Peyer's patch (tissue), 4 donors: Measurements from ENCODE around the gene ZNF385D.

Source experiments
- POLR2A ChIP-seq, 2 donors: fragments of 450-650 bp; IDR thresholded peaks; one replicate each; pipeline ENCODE4 v1.5.1; 2017; ENCODE audit warnings: antibody characterized with exemption in 2 of 2, mild to moderate bottlenecking in 2 of 2, moderate library complexity in 2 of 2
- TF ChIP-seq, protein P1 (sequence below), 6 experiments: fragments of 450-650 bp in 4 of 6; fragments of 200-600 bp in 2 of 6; sonication (generic) in 1 of 6; IDR thresholded peaks; one replicate each; pipeline ENCODE4 v1.5.1; 2017 to 2019; ENCODE audit warnings: antibody characterized with exemption in 6 of 6, mild to moderate bottlenecking in 3 of 6, moderate library complexity in 1 of 6

- TF ChIP-seq, protein P1, sequence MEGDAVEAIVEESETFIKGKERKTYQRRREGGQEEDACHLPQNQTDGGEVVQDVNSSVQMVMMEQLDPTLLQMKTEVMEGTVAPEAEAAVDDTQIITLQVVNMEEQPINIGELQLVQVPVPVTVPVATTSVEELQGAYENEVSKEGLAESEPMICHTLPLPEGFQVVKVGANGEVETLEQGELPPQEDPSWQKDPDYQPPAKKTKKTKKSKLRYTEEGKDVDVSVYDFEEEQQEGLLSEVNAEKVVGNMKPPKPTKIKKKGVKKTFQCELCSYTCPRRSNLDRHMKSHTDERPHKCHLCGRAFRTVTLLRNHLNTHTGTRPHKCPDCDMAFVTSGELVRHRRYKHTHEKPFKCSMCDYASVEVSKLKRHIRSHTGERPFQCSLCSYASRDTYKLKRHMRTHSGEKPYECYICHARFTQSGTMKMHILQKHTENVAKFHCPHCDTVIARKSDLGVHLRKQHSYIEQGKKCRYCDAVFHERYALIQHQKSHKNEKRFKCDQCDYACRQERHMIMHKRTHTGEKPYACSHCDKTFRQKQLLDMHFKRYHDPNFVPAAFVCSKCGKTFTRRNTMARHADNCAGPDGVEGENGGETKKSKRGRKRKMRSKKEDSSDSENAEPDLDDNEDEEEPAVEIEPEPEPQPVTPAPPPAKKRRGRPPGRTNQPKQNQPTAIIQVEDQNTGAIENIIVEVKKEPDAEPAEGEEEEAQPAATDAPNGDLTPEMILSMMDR (IDR thresholded peaks at IDR 0.05), result no peak
- no peak for TF ChIP-seq POLR2A (IDR thresholded peaks at IDR 0.05)
These were observed 39.5 kb upstream of the ZNF385D start for GRCh38 chr3:21790466-21790865.
